Chondrocyte (in vitro differentiated cells): ENCODE measurements around the gene SND1. TPM values are rescaled to one million over a fixed set of nuclear protein-coding genes. Genes with fewer than 3 reads are reported as not detected.

Experiments used
- DNase-seq: peaks from one replicate; pipeline ENCODE4 v3.0.0; 2021; ENCODE audit warnings: mixed read lengths, low spot score
- H3K27ac Mint-ChIP-seq: one replicate; pipeline ENCODE4 v1.8.0; 2021; ENCODE audit warnings: mild to moderate bottlenecking, moderate library complexity, mixed read lengths; ENCODE audit not compliant: unreplicated experiment
- H3K27me3 Mint-ChIP-seq: 2 replicates; pipeline ENCODE4 v1.8.0; 2021; ENCODE audit warnings: low read depth, mixed read lengths
- H3K36me3 Mint-ChIP-seq: 2 replicates; pipeline ENCODE4 v1.8.0; 2021; ENCODE audit warnings: low read depth, mixed read lengths
- H3K4me1 Mint-ChIP-seq: 2 replicates; pipeline ENCODE4 v1.8.0; 2021; ENCODE audit warnings: low read depth, mild to moderate bottlenecking, mixed read lengths
- H3K4me3 Mint-ChIP-seq: one replicate; pipeline ENCODE4 v1.8.0; 2021; ENCODE audit warnings: mild to moderate bottlenecking, moderate library complexity, mixed read lengths; ENCODE audit not compliant: unreplicated experiment
- H3K9me3 Mint-ChIP-seq: 2 replicates; pipeline ENCODE4 v1.8.0; 2021; ENCODE audit warnings: low read depth, mixed read lengths
- total RNA-seq: library from RNA; stranded (reverse); gene quantifications from 3 replicates; pipeline ENCODE4 v1.2.1, GENCODE V29; 2021
- TF ChIP-seq, protein P1 (sequence below): fragments of 200-600 bp; sonication (generic); IDR thresholded peaks from 2 replicates; pipeline ENCODE4 v1.5.0; 2021; ENCODE audit warnings: antibody characterized with exemption, mild to moderate bottlenecking, moderate library complexity

The SND1 gene
- total RNA-seq, 1 donor from 2014 or later: 229 TPM

DNA sequence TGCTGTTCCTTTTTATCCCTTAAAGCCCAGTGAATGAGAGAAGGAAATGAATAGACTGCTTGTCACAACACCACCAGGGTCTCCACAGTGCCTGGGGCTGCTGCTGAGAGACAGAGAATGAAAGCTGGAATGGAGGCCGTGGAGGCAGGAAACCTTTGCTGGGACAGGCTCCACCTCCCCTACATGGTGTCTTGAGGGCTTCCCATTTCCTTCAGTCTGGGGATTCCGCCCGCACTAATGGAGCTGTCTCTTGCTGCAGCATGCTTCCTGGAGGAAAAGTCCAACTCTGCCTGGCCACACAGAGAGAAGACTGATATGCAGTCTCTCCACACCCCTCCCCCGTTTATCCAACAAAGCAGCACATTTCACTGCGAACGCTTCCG is 324.7 kb downstream of the SND1 start:
- H3K4me1 Mint-ChIP-seq: peaks cover 41% of the 10 kb centered on the region
- H3K9me3 Mint-ChIP-seq: peaks cover 6% of the 10 kb centered on the region
- DNase-seq: no peak
- no peaks in the 10 kb centered on the region for H3K27me3 Mint-ChIP-seq
- peak overlapping the region; percentile 71 for H3K27ac Mint-ChIP-seq
- peaks cover 16% of the 10 kb centered on the region for H3K36me3 Mint-ChIP-seq
- H3K4me3 Mint-ChIP-seq: no peak overlapping the region
- TF ChIP-seq, protein P1, sequence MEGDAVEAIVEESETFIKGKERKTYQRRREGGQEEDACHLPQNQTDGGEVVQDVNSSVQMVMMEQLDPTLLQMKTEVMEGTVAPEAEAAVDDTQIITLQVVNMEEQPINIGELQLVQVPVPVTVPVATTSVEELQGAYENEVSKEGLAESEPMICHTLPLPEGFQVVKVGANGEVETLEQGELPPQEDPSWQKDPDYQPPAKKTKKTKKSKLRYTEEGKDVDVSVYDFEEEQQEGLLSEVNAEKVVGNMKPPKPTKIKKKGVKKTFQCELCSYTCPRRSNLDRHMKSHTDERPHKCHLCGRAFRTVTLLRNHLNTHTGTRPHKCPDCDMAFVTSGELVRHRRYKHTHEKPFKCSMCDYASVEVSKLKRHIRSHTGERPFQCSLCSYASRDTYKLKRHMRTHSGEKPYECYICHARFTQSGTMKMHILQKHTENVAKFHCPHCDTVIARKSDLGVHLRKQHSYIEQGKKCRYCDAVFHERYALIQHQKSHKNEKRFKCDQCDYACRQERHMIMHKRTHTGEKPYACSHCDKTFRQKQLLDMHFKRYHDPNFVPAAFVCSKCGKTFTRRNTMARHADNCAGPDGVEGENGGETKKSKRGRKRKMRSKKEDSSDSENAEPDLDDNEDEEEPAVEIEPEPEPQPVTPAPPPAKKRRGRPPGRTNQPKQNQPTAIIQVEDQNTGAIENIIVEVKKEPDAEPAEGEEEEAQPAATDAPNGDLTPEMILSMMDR: no peak

GRCh38 chr7:127978421-127978820 is 326.4 kb downstream of the SND1 start:
- TF ChIP-seq, protein P1: no peak
- no peak overlapping the region for H3K4me3 Mint-ChIP-seq
- peaks cover 16% of the 10 kb centered on the region for H3K36me3 Mint-ChIP-seq
- no peaks in the 10 kb centered on the region for H3K27me3 Mint-ChIP-seq
- peak overlapping the region; percentile 46 for H3K27ac Mint-ChIP-seq
- DNase-seq: no peak
- peaks cover 6% of the 10 kb centered on the region for H3K9me3 Mint-ChIP-seq
- peaks cover 45% of the 10 kb centered on the region for H3K4me1 Mint-ChIP-seq

DNA sequence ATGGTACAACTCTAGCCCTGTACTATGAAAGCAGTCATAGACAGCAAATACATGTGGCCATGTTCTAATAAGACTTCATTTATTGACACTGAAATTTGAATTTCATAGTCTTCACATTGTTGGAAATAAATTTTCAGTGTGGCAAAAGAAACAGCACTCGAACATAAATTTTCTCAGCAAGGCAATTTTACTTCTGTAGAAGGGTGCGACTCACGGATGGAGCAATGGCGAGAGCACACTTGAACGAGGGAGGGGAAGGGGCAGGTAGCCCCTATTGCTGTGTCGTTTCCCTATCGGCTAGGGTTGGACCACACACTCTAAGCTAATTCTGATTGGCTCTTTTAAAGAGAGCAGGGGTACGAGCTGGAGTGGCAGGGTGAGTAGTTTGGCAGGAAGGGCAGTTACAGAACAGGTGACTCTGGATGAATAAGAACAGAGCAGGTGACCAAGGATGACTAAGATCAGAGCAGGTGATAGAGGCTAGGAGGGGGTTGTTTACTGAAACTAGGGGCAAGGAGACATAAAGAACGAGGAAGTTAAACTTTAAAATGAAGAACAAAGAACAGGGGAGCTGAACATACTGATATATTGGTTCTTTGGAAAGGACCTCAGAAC is 327.2 kb downstream of the SND1 start:
- peaks cover 16% of the 10 kb centered on the region for H3K36me3 Mint-ChIP-seq
- TF ChIP-seq, protein P1: no peak
- H3K27me3 Mint-ChIP-seq: no peaks in the 10 kb centered on the region
- peaks cover 6% of the 10 kb centered on the region for H3K9me3 Mint-ChIP-seq
- H3K4me3 Mint-ChIP-seq: no peak overlapping the region
- H3K27ac Mint-ChIP-seq: peak overlapping the region; percentile 34
- peaks cover 47% of the 10 kb centered on the region for H3K4me1 Mint-ChIP-seq
- DNase-seq: no peak

DNA sequence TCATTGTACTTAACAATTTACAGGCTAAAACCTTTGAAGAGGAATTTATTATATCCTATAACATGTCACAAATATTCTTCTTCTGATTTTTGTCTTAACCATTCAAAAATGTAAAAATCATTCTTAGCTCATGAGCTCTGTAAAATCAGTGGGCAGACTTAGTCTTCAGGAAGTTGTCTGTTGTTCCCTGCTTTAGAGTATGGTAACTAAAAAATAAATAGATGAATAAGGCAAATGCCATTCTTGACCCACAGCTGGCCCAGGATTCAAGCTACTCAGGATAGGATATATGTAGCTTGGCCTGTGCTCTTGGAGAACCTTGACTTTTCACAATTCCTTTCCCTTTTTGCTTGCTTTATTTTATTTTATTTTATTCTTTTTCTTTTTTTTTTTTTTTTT is 327.7 kb downstream of the SND1 start:
- H3K27ac Mint-ChIP-seq: no peak overlapping the region
- peaks cover 6% of the 10 kb centered on the region for H3K9me3 Mint-ChIP-seq
- H3K27me3 Mint-ChIP-seq: no peaks in the 10 kb centered on the region
- H3K4me1 Mint-ChIP-seq: peaks cover 51% of the 10 kb centered on the region
- peaks cover 16% of the 10 kb centered on the region for H3K36me3 Mint-ChIP-seq
- TF ChIP-seq, protein P1: no peak
- DNase-seq: no peak
- no peak overlapping the region for H3K4me3 Mint-ChIP-seq

DNA sequence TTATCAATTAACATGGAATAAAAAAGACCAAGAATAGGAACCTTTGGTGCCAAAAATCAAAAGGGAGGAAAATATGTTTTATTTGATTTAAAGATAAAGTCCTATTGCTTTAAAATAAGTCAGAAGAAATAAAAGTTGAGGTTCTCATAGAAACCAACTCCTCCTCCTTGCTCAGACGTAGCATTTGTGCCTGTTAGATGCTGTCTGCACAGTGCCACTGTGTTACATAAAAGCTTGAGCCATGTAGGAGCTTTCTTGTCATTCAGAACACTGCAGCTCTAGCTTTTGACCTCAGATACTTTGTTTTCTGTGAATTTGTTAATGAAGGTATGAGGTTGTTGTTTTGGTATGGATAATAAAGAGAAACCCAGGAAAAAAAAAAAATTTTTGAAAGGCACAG is 328.9 kb downstream of the SND1 start:
- Mint-ChIP-seq H3K27ac (no peak overlapping the region), H3K27me3 (no peaks in the 10 kb centered on the region)
- TF ChIP-seq, protein P1: no peak

More for the DNA sequence above, 328.9 kb downstream of the SND1 start:
- peaks cover 6% of the 10 kb centered on the region for H3K9me3 Mint-ChIP-seq
- peaks cover 16% of the 10 kb centered on the region for H3K36me3 Mint-ChIP-seq
- no peak overlapping the region for H3K4me3 Mint-ChIP-seq
- peaks cover 45% of the 10 kb centered on the region for H3K4me1 Mint-ChIP-seq
- DNase-seq: no peak
